Sciatic nerve (tissue), 2 donors: ENCODE measurements around the gene RIOK1. TPM values are rescaled to one million over a fixed set of nuclear protein-coding genes. Genes with fewer than 3 reads are reported as not detected.
A peak's percentile ranks its signal among the peaks of the same experiment; 100 is the strongest.
"Not testable (repeated sequence)": the region's sequence is repeated elsewhere in the genome, so short reads cannot be mapped to it uniquely, and the experiment has no call there.

ENCODE experiments used
- ATAC-seq: fragments of 200-7000 bp; cut with Tn5 transposase; one replicate; pipeline ENCODE4 v1.9.1; 2020; ENCODE audit warnings: mild to moderate bottlenecking, moderate library complexity
- DNase-seq: peaks from one replicate; pipeline ENCODE4 v3.0.0-alpha.2; 2020; ENCODE audit warnings: low spot score
- intact Hi-C: fragments of 100-400 bp; cut with DNase I; formaldehyde crosslinking; loops from one replicate; pipeline ENCODE4 v1.14.2; 2022
- total RNA-seq: library from RNA; stranded (reverse); fragmentation: NEBNext Ultra II Directional; extraction: Animal tissue kit (Norgen Biotek cat#: 25700); gene quantifications from one replicate; pipeline ENCODE4 v1.2.1, GENCODE V29; 2021
- donor health status: DM: no; HTN: no; CAD: no.
- donor health status: DM: no; HTN: no; CAD: no.

RIOK1 gene
- total RNA-seq: 21.2 TPM

GRCh38 chr6:7389451-7390225 is at the start of gene RIOK1, which contains the start of gene CAGE1:
Gene RIOK1, plus strand, starts transcription at chr6:7389808. Its CDS starts 195 bp downstream, at chr6:7390003.
Gene CAGE1, minus strand, starts transcription at chr6:7389742. Its CDS starts 2,569 bp downstream, at chr6:7387173.
- DNase-seq: peak; percentile 97
- intact Hi-C loops: loop anchor here (10.0 kb wide), 1 partner anchor 115 kb away; no protein-coding TSS in a partner anchor
- peak; percentile 100 for ATAC-seq

DNA sequence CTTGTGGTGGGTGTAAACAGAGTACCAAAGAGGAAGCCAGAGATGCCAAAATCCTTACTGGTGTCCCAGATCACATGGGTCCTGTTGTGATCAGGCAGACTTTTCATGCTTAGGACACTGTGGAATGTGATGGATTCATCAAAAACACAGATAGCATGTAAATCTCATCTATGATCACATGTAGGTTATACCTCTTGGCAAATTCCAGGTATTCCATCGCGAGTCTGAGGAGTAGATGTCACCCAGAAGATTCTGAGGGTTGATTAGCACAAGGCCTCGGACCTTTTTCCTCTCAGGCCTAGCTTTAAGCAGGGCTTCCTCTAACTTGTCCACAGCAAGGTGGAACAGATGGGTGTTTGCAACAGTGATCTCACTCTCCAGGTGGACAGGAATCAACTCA is 48.3 kb upstream of the RIOK1 start:
- intact Hi-C loops: no loop called here
- ATAC-seq (no peak), DNase-seq (no peak)

- DNase-seq: no peak
- ATAC-seq: no peak
- intact Hi-C loops: no loop called here
These were observed 47.4 kb upstream of the RIOK1 start for GRCh38 chr6:7341989-7342742.

GRCh38 chr6:7343546-7344475 is 45.8 kb upstream of the RIOK1 start:
- intact Hi-C loops: no loop called here
- DNase-seq (no peak), ATAC-seq (no peak)

DNA sequence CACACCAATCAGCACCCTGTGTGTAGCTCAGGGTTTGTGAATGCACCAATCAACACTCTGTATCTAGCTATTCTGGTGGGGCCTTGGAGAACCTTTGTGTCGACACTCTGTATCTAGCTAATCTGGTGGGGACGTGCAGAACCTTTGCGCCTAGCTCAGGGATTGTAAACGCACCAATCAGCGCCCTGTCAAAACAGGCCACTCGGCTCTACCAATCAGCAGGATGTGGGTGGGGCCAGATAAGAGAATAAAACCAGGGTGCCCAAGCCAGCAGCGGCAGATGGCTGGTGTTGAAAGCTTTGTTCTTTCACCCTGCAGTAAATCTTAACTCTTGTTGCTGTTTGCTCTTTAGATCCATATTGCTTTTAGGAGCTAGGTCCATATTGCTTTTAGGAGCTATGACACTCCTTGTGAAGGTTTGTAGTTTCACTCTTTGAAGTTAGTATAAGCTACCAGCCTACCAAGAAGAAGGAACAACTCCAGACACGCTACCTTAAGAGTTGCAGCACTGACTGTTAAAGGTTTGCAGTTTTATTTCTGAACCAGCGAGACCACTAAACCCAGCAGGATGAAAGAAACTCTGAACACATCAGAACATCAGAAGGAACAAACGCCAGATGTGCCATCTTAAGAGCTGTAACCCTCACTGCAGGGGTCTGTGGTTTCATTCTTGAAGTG is 44.7 kb upstream of the RIOK1 start:
- DNase-seq, intact Hi-C loops, ATAC-seq: not testable (repeated sequence)

DNA sequence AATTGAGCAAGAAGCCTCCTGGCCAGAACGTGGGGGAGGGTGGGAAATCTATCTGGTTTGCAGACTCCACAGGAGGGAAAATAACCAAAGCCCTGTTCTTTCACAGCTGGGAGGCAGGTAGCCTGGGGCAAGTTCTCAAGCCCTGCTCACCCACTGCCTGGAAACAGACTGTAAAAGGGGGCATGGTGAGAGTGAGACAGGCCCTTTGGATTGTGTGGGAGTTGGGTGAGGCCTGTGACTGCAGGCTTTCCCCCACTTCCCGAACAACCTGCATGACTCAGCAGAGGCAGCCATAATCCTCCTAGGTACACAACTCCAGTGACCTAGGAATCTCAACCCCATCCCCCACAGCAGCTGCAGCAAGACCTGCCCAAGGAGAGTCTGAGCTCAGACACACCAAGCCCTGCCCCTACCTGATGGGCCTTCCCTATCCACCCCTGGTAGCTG is 42.0 kb upstream of the RIOK1 start:
- ATAC-seq, intact Hi-C loops, DNase-seq: not testable (repeated sequence)

DNA sequence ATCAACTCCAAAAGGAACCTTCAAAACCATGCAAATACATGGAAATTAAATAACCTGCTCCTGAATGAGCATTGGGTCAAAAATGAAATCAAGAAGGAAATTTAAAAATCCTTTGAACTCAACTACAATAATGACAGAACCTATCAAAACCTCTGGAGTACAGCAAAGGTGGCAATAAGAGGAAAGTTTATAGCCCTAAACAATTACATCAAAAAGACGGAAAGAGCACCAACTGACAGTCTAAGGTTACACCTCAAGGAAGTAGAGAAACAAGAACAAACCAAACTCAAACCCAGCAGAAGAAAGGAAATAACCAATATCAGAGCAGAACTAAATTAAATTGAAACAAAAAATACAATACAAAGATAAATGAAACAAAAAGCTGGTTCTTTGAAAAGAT is 39.0 kb upstream of the RIOK1 start:
- ATAC-seq, intact Hi-C loops, DNase-seq: not testable (repeated sequence)

DNA sequence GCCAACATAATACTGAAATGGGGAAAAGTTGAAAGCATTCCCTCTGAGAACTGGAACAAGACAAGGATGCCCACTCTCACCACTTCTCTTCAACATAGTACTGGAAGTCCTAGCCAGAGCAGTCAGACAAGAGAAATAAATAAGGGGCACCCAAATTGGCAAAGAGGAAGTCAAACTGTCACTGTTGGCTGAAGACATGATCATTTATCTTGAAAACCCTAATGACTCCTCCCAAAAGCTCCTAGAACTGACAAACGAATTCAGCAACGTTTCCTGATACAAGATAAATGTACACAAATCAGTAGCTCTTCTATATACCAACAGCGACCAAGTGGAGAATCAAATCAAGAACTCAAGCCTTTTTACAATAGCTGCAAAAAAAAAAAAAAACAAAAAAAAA is 37.7 kb upstream of the RIOK1 start:
- intact Hi-C loops, DNase-seq, ATAC-seq: not testable (repeated sequence)

DNA sequence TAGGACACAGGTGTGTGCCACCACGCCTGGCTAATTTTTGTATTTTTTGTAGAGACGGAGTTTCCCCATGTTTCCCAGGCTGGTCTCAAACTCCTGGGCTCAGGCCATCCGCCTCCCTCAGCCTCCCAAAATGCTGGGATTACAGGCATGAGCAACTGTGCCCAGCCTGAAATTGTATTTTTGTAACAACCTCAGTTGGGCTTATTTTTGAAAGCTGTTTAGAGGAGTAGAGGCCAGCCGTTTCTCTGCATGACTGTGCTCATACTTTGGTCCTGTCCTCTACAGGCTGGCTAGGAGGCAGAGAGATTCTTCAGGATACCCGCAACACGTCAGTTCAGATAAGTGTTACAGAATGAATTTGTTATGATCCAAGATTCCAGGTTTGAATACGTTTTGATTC is 22.2 kb upstream of the RIOK1 start:
- DNase-seq (no peak), ATAC-seq (no peak)
- intact Hi-C loops: no loop called here

- ATAC-seq: no peak
- intact Hi-C loops: no loop called here
These were observed 15.9 kb upstream of the RIOK1 start for GRCh38 chr6:7373739-7374138.

GRCh38 chr6:7377961-7378360 is 11.6 kb upstream of the RIOK1 start:
- DNase-seq: no peak
- ATAC-seq: no peak
- intact Hi-C loops: no loop called here

More at GRCh38 chr6:7373739-7374138, 15.9 kb upstream of the RIOK1 start:
- no peak for DNase-seq

GRCh38 chr6:7378740-7379139 is 10.9 kb upstream of the RIOK1 start:
- ATAC-seq (no peak), DNase-seq (no peak)
- intact Hi-C loops: no loop called here

GRCh38 chr6:7381092-7381491 is 8.5 kb upstream of the RIOK1 start:
- no peak for ATAC-seq
- intact Hi-C loops: loop anchor here (10.0 kb wide), 1 partner anchor 106 kb away; no protein-coding TSS in a partner anchor
- DNase-seq: no peak

GRCh38 chr6:7389162-7389450 is 502 bp upstream of the RIOK1 start:
- DNase-seq (no peak), ATAC-seq (peak; percentile 74)
- intact Hi-C loops: loop anchor here (10.0 kb wide), 1 partner anchor 114 kb away; no protein-coding TSS in a partner anchor

GRCh38 chr6:7390226-7390878 is 744 bp downstream of the RIOK1 start:
- intact Hi-C loops: no loop called here
- no peak for ATAC-seq
- no peak for DNase-seq

DNA sequence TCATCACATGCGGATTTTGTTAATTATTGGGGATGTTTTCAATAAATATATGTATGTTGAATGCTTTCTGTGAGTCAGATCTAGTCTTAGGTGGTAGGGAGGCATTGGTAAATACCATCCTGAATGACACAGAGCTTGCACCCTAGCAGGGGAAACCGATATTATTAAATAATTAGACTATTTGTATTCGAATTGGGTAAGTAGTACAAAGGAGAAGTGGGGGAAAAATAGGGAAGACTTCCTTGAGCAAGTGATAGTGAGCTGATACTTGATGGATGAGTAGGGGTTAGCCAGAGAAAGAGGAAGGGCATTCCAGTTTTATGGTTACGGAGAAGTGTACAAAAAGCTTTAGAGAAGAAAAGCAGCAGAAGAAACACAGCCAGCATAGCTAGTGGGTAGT is 1.5 kb downstream of the RIOK1 start:
- intact Hi-C loops: no loop called here
- ATAC-seq: no peak
- DNase-seq: no peak

- intact Hi-C loops: no loop called here
- no peak for DNase-seq
- ATAC-seq: no peak
These were observed 2.8 kb downstream of the RIOK1 start for GRCh38 chr6:7392402-7392801.

DNA sequence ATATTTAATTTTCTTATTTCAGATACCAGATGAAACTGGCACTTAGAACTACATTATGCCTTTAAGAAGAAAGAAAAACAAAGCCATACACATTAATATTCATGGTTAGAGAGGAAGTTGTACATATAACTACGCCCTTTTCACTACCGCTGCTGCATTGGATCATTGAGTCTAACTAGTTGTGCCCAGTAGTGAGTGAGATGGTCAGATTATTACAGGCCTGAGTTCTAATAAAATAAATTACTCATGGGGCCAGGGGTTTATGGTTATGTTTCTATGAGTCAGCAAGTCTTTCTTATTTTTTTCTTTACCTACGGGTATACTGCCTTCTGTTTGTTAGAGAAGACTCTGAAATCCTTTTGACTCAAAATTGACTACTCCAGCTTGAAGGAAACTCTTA is 11.5 kb downstream of the RIOK1 start:
- no peak for ATAC-seq

More for the DNA sequence above, 11.5 kb downstream of the RIOK1 start:
- no peak for DNase-seq
- intact Hi-C loops: no loop called here
